ENCODE data around the gene RPL23.

Gene RPL23

GRCh38 chr17:38798614-38799500 lies 54.7 kb downstream of the RPL23 start:
- no peak for DNase-seq (ENCODE audit: low read depth)
- H3K4me3 ChIP-seq (ENCODE audit: control insufficient read depth, low read depth, low read length) = peak overlapping the region; percentile 50
- TF ChIP-seq, protein P1, sequence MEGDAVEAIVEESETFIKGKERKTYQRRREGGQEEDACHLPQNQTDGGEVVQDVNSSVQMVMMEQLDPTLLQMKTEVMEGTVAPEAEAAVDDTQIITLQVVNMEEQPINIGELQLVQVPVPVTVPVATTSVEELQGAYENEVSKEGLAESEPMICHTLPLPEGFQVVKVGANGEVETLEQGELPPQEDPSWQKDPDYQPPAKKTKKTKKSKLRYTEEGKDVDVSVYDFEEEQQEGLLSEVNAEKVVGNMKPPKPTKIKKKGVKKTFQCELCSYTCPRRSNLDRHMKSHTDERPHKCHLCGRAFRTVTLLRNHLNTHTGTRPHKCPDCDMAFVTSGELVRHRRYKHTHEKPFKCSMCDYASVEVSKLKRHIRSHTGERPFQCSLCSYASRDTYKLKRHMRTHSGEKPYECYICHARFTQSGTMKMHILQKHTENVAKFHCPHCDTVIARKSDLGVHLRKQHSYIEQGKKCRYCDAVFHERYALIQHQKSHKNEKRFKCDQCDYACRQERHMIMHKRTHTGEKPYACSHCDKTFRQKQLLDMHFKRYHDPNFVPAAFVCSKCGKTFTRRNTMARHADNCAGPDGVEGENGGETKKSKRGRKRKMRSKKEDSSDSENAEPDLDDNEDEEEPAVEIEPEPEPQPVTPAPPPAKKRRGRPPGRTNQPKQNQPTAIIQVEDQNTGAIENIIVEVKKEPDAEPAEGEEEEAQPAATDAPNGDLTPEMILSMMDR (IDR thresholded peaks at IDR 0.05; ENCODE audit: control insufficient read depth, insufficient read depth, low read depth, low read length, missing control alignments) = no peak

Data from AG09309 (cell line).